NCI-H774 (cell line): ENCODE data around the gene BACE2.
A peak's percentile ranks its signal among the peaks of the same experiment; 100 is the strongest.
"Not testable (repeated sequence)": the region's sequence is repeated elsewhere in the genome, so short reads cannot be mapped to it uniquely, and the experiment has no call there.

Source experiments
- DNase-seq: peaks from one replicate; lab custom pipeline; 2025; lab: John Stamatoyannopoulos, UW

Gene BACE2

GRCh38 chr21:41185802-41186201 is 17.8 kb downstream of the BACE2 start:
- no peak for DNase-seq

- peak; percentile 28 for DNase-seq
Observed at GRCh38 chr21:41186755-41187536, 19.0 kb downstream of the BACE2 start.

GRCh38 chr21:41187537-41188025 is 19.6 kb downstream of the BACE2 start:
- DNase-seq, result no peak

GRCh38 chr21:41188486-41189149 is 20.7 kb downstream of the BACE2 start:
- DNase-seq, result no peak

GRCh38 chr21:41189150-41189745 is 21.3 kb downstream of the BACE2 start:
- DNase-seq, result no peak

GRCh38 chr21:41192552-41192951 is 24.6 kb downstream of the BACE2 start:
- DNase-seq, result not testable (repeated sequence)

GRCh38 chr21:41195311-41195710 is 27.4 kb downstream of the BACE2 start:
- no peak for DNase-seq

GRCh38 chr21:41196993-41197392 is 29.0 kb downstream of the BACE2 start:
- no peak for DNase-seq

GRCh38 chr21:41197582-41197981 is 29.6 kb downstream of the BACE2 start:
- no peak for DNase-seq

- not testable (repeated sequence) for DNase-seq
Observed at GRCh38 chr21:41198647-41199046, 30.7 kb downstream of the BACE2 start.

GRCh38 chr21:41199123-41199522 is 31.2 kb downstream of the BACE2 start:
- DNase-seq, result no peak

GRCh38 chr21:41199588-41199987 is 31.6 kb downstream of the BACE2 start:
- DNase-seq, result no peak

- DNase-seq, result no peak
Observed at GRCh38 chr21:41201385-41201784, 33.4 kb downstream of the BACE2 start.

- no peak for DNase-seq
Observed at GRCh38 chr21:41204736-41205135, 36.8 kb downstream of the BACE2 start.

- no peak for DNase-seq
Observed at GRCh38 chr21:41207401-41208375, 39.7 kb downstream of the BACE2 start.

GRCh38 chr21:41208376-41208763 is 40.4 kb downstream of the BACE2 start:
- DNase-seq, result no peak

- no peak for DNase-seq
Observed at GRCh38 chr21:41209016-41209619, 41.2 kb downstream of the BACE2 start.

GRCh38 chr21:41210426-41211059 is 42.6 kb downstream of the BACE2 start:
- DNase-seq, result no peak

- no peak for DNase-seq
Observed at GRCh38 chr21:41211060-41211805, 43.3 kb downstream of the BACE2 start.

GRCh38 chr21:41213021-41213420 is 45.1 kb downstream of the BACE2 start:
- no peak for DNase-seq
